Astrocyte of the hippocampus (primary cell): ENCODE results near the gene PLA2R1.
A peak's percentile ranks its signal among the peaks of the same experiment; 100 is the strongest.

Source experiments
- DNase-seq: peaks from one replicate; pipeline ENCODE4 v3.0.0; 2011; ENCODE audit warnings: low read depth, low spot score

Gene PLA2R1

GRCh38 chr2:159895258-159896065, 167.0 kb downstream of the PLA2R1 start:
- DNase-seq = no peak

DNA sequence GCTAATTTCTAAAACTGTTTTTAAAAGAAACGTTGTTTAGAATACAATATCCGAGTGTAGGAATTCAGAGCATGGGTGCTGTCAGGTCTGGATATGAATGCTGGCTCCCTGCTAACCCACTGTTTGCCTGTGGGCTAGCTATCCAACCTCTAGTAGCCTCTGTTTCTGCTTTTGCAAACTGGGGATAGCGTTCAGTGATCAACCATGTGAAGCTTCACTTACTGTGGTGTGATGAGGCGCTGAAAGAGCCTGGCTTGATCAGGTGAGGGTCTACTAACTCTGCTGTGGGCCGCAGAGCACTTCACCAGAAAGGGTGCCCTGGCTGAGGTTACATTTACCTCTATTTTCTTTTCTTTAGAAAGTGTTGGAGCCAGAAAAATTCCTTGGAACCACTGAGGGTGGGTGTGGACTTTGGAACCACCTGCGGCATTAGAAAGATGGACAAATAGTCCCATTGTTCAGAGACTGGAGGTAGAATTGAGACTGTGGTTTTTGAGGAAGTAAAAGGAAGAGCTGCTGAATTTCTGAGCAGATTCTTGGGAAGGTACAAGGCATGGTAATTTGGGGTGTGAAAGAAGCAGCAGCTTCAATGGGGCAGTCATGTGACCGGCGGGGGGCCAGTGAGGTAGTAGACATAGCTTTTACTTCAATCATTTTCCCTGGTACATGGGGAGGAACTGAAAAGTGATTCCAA, 168.1 kb downstream of the PLA2R1 start:
- DNase-seq = no peak

DNA sequence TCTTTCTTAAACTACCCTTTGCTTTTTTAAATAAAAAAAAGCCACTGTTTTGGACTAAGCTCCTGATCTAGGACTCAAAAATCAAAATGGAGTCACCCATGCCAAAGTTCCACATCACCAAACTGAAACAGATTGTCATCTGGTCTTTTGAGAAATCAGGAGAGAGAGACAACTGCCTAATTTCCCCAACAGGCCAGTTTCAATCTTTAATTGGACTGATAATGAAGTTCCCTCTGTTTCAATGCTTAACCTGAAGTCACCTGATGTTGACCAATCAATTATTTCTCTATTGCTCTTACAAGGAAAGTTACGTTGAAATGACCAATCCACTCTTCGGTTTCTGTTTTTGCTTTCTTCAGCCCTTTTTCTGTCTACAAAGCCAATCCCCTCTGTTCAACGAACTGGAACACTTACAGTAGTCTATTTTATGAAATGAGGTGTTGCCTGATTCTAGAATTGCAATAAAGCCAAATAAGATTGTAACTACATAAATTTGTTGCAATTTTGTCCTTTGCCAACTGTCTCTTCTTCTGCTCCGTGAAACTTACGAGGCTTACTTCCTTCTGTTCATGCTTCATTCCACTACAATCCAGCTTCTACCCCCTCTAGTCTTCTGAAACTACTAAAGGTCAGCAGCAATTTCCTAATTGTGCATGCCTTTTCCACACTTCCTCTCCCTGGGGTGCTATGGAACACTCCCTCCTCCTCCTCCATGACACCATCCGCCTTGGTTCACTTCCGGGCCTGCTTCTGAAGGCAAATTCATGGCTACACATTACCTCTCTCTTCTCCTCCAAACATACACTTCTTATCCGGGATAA, 169.2 kb downstream of the PLA2R1 start:
- DNase-seq = no peak

GRCh38 chr2:159891917-159892730, 170.3 kb downstream of the PLA2R1 start:
- peak; percentile 73 for DNase-seq

GRCh38 chr2:159891267-159891588, 171.2 kb downstream of the PLA2R1 start:
- no peak for DNase-seq

DNA sequence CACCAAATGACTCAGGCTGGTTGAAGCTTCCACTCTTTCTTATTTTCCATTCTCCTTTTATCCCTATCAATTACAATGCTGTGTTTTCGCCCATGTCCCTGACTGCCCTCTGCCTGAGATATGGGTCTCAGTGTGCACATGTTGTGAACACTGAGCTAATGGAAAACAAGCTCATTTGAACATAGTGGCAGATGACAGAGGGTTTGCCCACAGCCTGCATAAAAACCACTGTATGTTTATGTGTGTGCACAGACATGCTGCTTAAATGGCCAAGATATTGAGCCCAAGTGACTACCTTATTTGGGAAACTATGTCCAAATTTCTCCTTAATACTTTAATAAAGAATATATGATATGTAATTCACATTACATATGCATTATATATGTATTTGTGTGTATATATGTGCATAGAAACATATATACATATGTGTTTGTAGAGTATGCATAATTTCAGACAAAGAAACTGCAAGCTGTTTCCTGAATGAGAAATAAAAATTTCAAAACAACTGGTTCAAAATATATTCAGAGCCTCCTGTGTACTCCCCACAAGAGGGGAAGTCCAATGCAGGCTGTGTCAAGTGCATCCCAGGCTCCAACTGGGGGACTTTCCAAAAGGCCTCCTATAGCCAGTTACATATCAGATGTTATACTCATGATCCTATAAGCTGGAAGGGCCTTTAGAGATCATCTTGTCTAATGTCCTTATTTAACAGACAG, 171.7 kb downstream of the PLA2R1 start:
- DNase-seq = no peak

DNA sequence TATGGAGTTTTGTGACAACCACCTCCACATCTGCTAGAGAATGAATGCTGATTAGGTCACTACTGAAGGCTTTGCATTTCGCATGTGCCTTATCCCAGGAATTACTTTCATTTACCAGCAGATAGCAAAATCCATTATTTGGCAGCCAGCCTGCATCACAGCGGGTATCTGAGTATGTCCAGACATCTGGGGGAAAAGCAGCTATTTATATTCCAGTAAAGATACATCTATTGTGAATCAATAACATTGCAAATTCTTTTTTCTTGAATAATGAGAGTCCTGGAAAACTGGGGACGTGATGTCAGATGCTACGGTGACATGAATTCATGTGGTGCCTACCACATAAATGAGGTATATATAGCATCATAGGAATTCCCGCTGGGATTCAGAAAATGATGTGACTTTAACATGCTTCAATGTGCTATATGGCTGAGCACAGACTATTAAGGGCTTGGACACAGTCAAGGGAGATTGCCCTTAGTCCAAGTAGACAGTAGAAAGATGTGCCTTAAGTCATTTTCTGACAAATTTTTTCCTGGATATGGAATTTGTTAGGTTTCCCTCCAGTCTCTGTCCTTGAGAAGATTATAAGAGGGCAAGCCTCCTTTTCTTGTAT, 180.2 kb downstream of the PLA2R1 start:
- DNase-seq = no peak
